Activated CD4-positive, alpha-beta memory T cell treated with anti-CD3 and anti-CD28 coated beads, Interleukin-2, amount 10 ng/mL, durations not matched to agents 7 days and 5 days (primary cell): ENCODE data around the gene OLIG1. TPM values are rescaled to one million over a fixed set of nuclear protein-coding genes. Genes with fewer than 3 reads are reported as not detected.

ENCODE experiments used
- CTCF ChIA-PET: fragments of 350-600 bp; sonication (Branson Sonifier 250); formaldehyde crosslinking; loops from one replicate; lab custom pipeline; 2021; ENCODE audit warnings: antibody characterized with exemption, inconsistent platforms; lab: Charles Lee
- POLR2A ChIA-PET: fragments of 350-600 bp; sonication (Branson Sonifier 250); formaldehyde crosslinking; loops from one replicate; lab custom pipeline; 2021; ENCODE audit warnings: antibody characterized with exemption; lab: Charles Lee
- DNase-seq: peaks from one replicate; pipeline ENCODE4 v3.0.0-alpha.2; 2020
- H3K27ac Mint-ChIP-seq: one replicate; pipeline ENCODE4 v1.8.0; 2021; ENCODE audit warnings: mild to moderate bottlenecking, mixed read lengths
- H3K27me3 Mint-ChIP-seq: one replicate; pipeline ENCODE4 v1.8.0; 2021; ENCODE audit warnings: mixed read lengths
- H3K36me3 Mint-ChIP-seq: one replicate; pipeline ENCODE4 v1.8.0; 2021; ENCODE audit warnings: low read depth, mixed read lengths
- H3K4me1 Mint-ChIP-seq: one replicate; pipeline ENCODE4 v1.8.0; 2021; ENCODE audit warnings: mixed read lengths
- H3K4me3 Mint-ChIP-seq: one replicate; pipeline ENCODE4 v1.8.0; 2021; ENCODE audit warnings: mild to moderate bottlenecking, mixed read lengths
- H3K9me3 Mint-ChIP-seq: one replicate; pipeline ENCODE4 v1.8.0; 2021; ENCODE audit warnings: mixed read lengths
- total RNA-seq, 2 experiments: library from RNA; stranded (reverse); gene quantifications; one replicate each; pipeline ENCODE4 v1.2.3, GENCODE V29; 2021

The OLIG1 gene
- total RNA-seq, 2 experiments from 2014 or later = not detected

DNA sequence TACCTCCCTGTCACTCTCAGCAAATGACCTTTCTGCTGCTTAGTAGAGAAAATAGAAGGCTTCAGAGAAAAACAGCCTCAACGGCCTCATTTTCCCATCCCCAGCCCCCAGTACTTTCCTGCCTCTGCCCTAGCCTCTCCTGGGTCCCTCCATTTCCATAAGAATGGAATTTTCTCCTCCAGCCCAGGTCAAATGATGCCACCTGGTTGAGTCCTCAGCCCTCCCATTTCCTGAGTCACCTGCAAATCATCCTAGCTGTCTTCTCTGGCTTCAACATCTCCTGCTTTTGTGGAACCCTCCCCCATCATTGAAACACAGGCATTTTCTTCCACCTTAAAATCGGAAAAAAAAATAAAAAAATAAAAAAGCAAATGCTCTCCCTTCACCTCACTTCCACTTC, 35.1 kb downstream of the OLIG1 start:
- CTCF ChIA-PET = no interaction called here
- peaks cover 41% of the 10 kb centered on the region for H3K27me3 Mint-ChIP-seq
- no peak overlapping the region for H3K4me3 Mint-ChIP-seq
- no peaks in the 10 kb centered on the region for H3K9me3 Mint-ChIP-seq
- no peak for DNase-seq
- POLR2A ChIA-PET = no interaction called here
- H3K27ac Mint-ChIP-seq = no peak overlapping the region
- no peaks in the 10 kb centered on the region for H3K36me3 Mint-ChIP-seq
- H3K4me1 Mint-ChIP-seq = peaks cover 3% of the 10 kb centered on the region

- POLR2A ChIA-PET = no interaction called here
- DNase-seq = no peak
- Mint-ChIP-seq H3K27ac (no peak overlapping the region), H3K27me3 (peaks cover 66% of the 10 kb centered on the region), H3K4me1 (peaks cover 3% of the 10 kb centered on the region), H3K9me3 (no peaks in the 10 kb centered on the region), H3K36me3 (no peaks in the 10 kb centered on the region), H3K4me3 (no peak overlapping the region)
- CTCF ChIA-PET = no interaction called here
Measured at GRCh38 chr21:33108228-33108627, 38.3 kb downstream of the OLIG1 start.

GRCh38 chr21:33109574-33110339, 39.8 kb downstream of the OLIG1 start:
- ChIA-PET CTCF (interaction anchor here (1.8 kb wide), 1 partner anchor 14 kb away, joined by 5 read pairs; no protein-coding TSS in a partner anchor), POLR2A (no interaction called here)
- no peak overlapping the region for H3K27ac Mint-ChIP-seq
- H3K4me1 Mint-ChIP-seq = peaks cover 3% of the 10 kb centered on the region
- no peak overlapping the region for H3K4me3 Mint-ChIP-seq
- no peaks in the 10 kb centered on the region for H3K9me3 Mint-ChIP-seq
- peaks cover 67% of the 10 kb centered on the region for H3K27me3 Mint-ChIP-seq
- H3K36me3 Mint-ChIP-seq = no peaks in the 10 kb centered on the region
- peak; percentile 18 for DNase-seq

GRCh38 chr21:33110340-33110715, 40.4 kb downstream of the OLIG1 start:
- Mint-ChIP-seq H3K27ac (no peak overlapping the region), H3K9me3 (no peaks in the 10 kb centered on the region), H3K27me3 (peaks cover 62% of the 10 kb centered on the region), H3K4me1 (peaks cover 3% of the 10 kb centered on the region), H3K36me3 (no peaks in the 10 kb centered on the region), H3K4me3 (no peak overlapping the region)
- no peak for DNase-seq
- ChIA-PET POLR2A (no interaction called here), CTCF (interaction anchor here (1.8 kb wide), 1 partner anchor 14 kb away, joined by 5 read pairs; no protein-coding TSS in a partner anchor)

DNA sequence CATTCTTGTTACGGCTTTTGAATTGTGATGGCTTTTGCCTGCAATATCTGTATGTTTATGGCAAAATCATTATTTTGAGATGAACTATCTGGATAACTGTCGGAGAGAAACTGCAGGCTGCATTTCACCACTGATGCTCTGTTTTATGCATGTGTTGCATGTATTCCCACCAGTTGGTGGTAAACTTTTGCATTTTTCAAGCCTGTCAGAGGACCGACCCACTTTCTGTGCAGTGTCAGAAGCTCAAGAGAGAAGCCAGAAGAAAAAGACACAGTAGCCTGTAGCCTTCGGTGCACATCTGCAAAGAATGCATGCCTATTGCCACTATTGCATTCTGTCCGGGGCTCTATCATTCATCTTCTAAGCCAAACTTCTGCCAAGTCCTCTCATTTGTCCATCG, 41.6 kb downstream of the OLIG1 start:
- Mint-ChIP-seq H3K27me3 (peaks cover 55% of the 10 kb centered on the region), H3K4me3 (no peak overlapping the region), H3K36me3 (no peaks in the 10 kb centered on the region), H3K27ac (no peak overlapping the region), H3K4me1 (peaks cover 14% of the 10 kb centered on the region), H3K9me3 (no peaks in the 10 kb centered on the region)
- ChIA-PET POLR2A (no interaction called here), CTCF (no interaction called here)
- DNase-seq = no peak

- Mint-ChIP-seq H3K27me3 (peaks cover 55% of the 10 kb centered on the region), H3K36me3 (no peaks in the 10 kb centered on the region), H3K4me1 (peaks cover 20% of the 10 kb centered on the region), H3K4me3 (no peak overlapping the region), H3K27ac (no peak overlapping the region), H3K9me3 (no peaks in the 10 kb centered on the region)
- POLR2A ChIA-PET = no interaction called here
- DNase-seq = no peak
- CTCF ChIA-PET = no interaction called here
Measured at GRCh38 chr21:33112151-33112550, 42.2 kb downstream of the OLIG1 start.

DNA sequence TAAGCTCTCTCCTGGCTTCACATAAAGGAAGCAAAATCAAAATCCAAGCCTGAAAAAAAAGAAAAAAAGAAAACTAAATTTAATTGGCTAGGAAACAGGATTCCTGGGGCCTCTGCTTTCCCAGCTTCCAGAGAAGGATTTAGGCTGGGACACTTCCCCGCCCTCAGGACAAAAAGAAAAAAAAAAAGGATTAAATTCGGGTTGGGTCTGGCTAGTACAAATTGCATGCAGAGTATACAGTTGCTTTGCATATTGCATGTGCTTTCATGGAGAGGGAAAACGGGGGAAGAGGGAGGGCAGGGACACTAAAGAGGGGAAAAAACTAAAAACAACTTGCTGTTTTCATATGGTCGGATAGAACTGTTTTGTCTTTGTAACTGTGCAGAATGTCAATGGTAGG, 42.7 kb downstream of the OLIG1 start:
- Mint-ChIP-seq H3K9me3 (no peaks in the 10 kb centered on the region), H3K27me3 (peaks cover 59% of the 10 kb centered on the region), H3K4me1 (peaks cover 23% of the 10 kb centered on the region), H3K27ac (no peak overlapping the region), H3K36me3 (no peaks in the 10 kb centered on the region), H3K4me3 (no peak overlapping the region)
- no peak for DNase-seq
- ChIA-PET CTCF (no interaction called here), POLR2A (no interaction called here)

- Mint-ChIP-seq H3K27me3 (peaks cover 59% of the 10 kb centered on the region), H3K9me3 (no peaks in the 10 kb centered on the region), H3K4me1 (peaks cover 23% of the 10 kb centered on the region), H3K36me3 (no peaks in the 10 kb centered on the region), H3K27ac (no peak overlapping the region), H3K4me3 (no peak overlapping the region)
- ChIA-PET CTCF (no interaction called here), POLR2A (no interaction called here)
- no peak for DNase-seq
Measured at GRCh38 chr21:33113131-33113530, 43.2 kb downstream of the OLIG1 start.

DNA sequence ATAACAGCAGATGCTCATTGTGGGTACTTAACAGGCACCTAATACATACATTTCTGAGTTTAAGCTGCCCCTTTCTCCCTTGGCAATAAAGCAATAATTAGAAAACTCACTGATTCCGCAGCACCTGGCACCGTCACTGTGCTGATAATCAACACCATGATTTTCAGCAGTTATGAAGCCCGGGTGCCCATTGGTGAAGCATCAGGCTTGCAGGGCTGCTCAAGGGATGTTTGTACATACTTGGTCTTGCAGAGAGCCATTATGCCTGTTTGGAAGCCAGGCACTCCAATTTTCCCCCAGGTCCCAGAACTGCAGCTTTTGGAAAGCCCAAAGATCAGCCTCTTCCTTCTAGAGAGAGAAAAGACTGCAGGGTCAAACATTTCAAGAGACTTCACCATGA, 44.3 kb downstream of the OLIG1 start:
- Mint-ChIP-seq H3K27ac (no peak overlapping the region), H3K4me1 (peaks cover 22% of the 10 kb centered on the region), H3K4me3 (no peak overlapping the region), H3K9me3 (no peaks in the 10 kb centered on the region), H3K36me3 (no peaks in the 10 kb centered on the region), H3K27me3 (peaks cover 54% of the 10 kb centered on the region)
- DNase-seq = no peak
- ChIA-PET POLR2A (no interaction called here), CTCF (no interaction called here)

DNA sequence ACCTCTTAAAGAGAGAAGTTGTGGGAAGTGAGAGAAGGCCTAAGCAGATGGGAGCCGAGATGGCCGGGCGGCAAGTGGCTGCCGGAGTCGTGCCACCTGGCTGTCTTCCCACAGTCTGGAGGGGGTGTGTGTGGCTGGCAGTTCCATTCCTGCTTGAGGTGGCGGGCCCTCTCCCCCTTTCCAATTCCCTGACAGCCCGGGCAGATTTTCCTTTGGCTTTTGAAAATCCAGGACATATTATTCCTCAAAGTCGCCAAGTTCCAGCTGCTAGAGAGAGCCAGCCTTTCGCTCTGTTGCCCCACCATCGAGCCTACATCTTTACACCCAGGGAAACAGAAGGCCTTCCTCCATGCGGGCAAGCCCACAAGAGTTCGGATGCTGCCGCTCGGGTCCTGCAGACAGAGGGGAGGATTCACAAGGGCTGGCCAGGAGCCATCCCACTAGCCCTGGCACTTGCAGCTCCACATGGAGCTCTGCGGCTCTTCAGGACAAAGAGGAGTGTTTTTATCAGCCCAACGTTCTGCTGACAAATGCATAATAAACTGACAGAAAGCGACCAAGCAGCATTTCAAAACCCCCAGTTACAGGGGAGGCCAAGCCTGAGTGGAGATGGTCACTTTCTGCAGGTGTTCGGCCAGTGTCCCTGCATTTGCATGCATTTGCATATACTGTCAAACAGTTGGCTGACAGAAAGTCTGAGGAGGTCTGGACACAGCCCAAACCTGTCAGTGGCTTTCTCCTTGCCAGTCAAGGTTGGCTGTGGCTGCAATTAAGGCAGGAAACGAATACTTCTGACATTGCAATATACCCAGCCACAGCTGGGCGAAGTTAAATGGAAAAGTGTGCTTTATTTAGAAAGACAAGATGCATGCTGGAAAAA, 45.9 kb downstream of the OLIG1 start:
- Mint-ChIP-seq H3K4me3 (no peak overlapping the region), H3K9me3 (no peaks in the 10 kb centered on the region), H3K36me3 (no peaks in the 10 kb centered on the region), H3K27ac (no peak overlapping the region), H3K27me3 (peaks cover 40% of the 10 kb centered on the region), H3K4me1 (peaks cover 21% of the 10 kb centered on the region)
- ChIA-PET POLR2A (interaction anchor here (0.7 kb wide), 1 partner anchor 1083 kb away, joined by 3 read pairs; no protein-coding TSS in a partner anchor), CTCF (no interaction called here)
- DNase-seq = no peak

GRCh38 chr21:33116676-33117075, 46.7 kb downstream of the OLIG1 start:
- no peak overlapping the region for H3K27ac Mint-ChIP-seq
- H3K27me3 Mint-ChIP-seq = peaks cover 33% of the 10 kb centered on the region
- no peak for DNase-seq
- H3K4me3 Mint-ChIP-seq = no peak overlapping the region
- no peaks in the 10 kb centered on the region for H3K9me3 Mint-ChIP-seq
- ChIA-PET POLR2A (interaction anchor here (0.7 kb wide), 1 partner anchor 1082 kb away, joined by 3 read pairs; no protein-coding TSS in a partner anchor), CTCF (no interaction called here)
- no peaks in the 10 kb centered on the region for H3K36me3 Mint-ChIP-seq
- peaks cover 21% of the 10 kb centered on the region for H3K4me1 Mint-ChIP-seq

DNA sequence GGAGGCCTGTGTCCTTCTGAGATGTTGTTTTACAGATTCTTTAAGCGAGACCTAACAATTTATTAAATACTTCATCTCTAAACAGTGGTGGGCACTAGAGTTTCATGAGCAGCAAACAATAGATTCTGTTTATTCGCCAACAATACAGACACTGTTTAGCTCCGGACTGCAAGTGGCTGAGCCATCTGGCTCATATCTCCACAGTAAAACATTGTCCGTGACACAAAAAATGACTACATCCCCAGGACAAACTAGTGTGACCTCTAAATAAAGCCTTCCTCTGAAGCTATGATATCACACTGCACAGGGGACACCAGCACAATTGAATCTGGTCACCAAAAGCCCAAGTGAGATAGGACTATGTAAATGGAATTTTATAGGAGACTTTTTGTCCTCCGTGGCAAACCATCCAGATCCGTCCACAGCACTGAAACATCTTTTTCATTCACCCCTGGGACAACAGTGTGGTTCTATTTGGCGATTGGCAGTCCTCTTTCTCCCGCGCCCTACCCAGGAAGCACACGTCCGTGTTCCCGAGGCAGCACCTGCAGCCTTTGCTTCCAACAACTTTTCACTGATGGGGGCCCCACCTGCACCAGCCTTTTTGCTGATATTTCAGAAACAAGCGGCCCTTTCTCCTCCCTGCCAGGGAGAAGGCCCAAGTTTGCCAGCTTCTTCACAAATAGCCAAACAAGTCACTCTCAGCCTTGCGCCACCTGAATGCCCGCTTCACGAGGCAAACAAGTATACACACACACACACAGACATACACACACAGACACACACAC, 47.4 kb downstream of the OLIG1 start:
- H3K4me1 Mint-ChIP-seq = peaks cover 21% of the 10 kb centered on the region
- POLR2A ChIA-PET = no interaction called here
- H3K4me3 Mint-ChIP-seq = no peak overlapping the region
- H3K36me3 Mint-ChIP-seq = no peaks in the 10 kb centered on the region
- DNase-seq = no peak
- no peak overlapping the region for H3K27ac Mint-ChIP-seq
- no peaks in the 10 kb centered on the region for H3K9me3 Mint-ChIP-seq
- H3K27me3 Mint-ChIP-seq = peaks cover 30% of the 10 kb centered on the region
- CTCF ChIA-PET = no interaction called here
